NOMO-1 treated with dmso at 0.1 percent for 144 hours (cell line): ENCODE results near the gene INMT.

Experiments used
- DNase-seq: peaks from one replicate; lab custom pipeline; 2025; ENCODE audit not compliant: unreplicated experiment; lab: John Stamatoyannopoulos, UW

Gene INMT

DNA sequence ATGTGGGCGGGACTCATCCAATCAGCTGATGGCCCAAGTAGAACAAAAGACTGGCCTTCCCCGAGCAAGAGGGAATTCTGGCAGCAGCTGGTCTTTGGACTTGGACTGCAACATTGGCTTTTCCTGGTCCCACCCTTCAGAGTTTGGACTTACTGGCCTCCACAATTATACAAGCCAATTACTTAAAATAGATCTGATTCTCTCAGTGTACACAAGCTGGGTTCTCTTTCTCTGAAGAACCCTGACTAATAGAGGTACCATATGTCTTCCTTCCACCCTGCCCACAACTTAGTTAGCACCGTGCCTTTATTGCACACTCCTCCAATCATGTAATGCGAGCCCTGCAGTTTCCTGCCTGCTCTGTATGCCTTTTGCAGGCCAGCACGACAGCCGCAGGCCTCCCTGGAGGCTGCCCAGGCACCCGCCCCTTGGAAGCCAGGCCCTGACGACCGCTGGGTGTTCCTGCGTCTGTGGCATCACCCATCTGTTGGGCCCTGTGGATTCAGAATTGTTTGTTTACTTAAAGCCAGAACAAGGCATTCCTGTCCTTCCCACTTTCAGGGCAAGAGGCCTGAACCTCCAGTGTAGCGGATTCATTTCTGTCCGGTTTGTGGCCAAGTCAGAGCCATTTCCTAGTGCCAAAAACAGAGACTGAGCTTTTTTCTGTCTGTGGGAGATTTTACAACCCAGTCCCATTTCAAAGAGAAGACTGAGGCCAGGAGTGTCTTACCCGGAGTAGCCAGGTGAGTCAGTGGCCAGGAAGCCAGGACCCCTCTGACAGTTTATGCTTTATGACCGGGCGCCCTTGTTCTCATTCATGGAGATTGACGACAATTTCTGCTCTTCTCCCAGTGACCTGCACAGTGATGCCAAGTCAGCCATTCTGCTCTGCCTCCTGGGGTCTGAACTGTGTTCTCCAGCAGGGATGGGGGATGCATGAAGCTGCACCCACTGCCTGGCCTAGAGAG, 968 bp upstream of the INMT start:
- DNase-seq = no peak

DNA sequence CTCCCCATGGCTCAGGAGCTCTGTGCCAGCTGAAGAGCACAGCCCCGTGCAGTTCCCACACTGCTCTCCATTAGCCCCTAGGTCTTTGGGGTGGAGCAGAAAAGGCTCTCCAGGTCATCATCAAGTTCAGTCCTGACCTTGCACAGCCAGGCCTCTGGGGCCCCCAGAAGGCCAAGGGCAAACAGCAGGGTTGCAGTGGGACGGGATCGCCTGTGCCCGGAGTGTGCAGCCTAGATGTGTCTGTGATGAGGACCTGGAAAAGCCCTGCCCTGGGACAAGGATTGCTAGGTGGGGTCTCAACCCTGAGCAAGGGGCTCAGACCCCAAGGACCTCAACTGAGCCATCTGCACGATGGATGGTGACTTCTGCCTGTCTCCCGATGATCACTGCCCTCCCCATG, 549 bp downstream of the INMT start:
- no peak for DNase-seq

DNA sequence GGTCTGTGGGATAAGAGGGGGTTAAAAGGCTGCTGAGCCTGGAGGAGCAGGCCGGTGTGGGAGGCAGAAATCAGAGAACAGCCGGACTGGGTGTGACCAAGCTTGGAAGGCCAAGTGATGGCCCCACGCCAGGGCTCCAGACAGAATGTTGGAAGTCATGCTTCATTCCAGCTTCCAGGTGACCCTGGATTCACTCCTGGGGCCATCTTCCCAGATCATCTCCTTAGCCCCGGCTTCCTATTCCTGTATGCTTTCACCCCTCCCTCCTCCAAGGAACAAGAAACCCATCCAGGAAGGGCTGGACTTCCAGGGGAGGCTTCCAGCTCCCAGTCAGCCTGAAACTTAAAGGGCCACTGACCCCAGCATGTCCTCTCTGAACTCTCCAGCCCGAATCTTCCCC, 1.0 kb downstream of the INMT start:
- DNase-seq = no peak

DNA sequence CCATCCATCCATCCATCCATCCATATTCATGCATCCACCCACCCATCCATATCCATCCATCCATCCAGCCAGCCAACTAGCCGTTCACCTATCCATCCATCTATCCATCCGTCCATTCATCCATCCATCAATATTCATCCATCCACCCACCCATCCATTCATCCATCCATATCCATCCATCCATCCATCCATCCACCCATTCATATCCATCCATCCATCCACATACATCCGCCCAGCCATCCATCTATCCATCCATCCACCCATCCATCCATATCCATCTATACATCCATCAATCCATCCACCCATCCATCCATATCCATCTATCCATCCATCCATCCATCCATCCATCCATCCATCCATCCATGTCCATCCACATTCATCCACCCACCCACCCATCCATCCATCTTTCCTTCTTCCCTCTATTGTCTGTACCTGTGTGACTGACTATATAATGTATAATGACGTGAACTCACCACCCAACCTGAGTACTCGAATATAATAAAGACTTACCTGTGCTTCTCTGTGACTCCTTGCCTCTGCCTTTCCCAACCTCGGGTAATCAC, 2.5 kb downstream of the INMT start:
- DNase-seq = no peak

DNA sequence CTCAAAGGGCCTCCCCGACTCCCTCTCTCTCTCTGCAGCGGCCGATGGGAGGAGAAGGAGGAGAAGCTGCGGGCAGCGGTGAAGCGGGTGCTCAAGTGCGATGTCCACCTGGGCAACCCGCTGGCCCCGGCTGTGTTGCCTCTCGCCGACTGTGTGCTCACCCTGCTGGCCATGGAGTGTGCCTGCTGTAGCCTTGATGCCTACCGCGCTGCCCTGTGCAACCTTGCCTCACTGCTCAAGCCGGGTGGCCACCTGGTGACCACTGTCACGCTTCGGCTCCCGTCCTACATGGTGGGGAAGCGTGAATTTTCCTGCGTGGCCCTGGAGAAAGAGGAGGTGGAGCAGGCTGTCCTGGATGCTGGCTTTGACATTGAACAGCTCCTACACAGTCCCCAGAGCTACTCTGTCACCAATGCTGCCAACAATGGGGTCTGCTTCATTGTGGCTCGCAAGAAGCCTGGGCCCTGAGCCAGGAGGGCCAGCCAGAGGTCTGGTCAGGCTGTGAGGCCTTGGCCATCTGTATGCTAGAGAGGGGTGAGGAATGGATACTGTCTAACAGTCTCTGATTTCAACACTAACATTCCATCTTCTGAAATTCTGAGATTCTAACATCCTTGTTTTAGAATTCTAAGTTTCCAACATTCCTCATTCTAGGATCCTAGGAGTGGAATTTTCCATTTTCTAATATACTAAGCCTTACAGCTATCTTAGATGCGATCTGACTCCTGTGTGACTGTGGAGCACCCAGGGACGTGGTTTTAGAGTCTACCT, 3.6 kb downstream of the INMT start:
- no peak for DNase-seq

DNA sequence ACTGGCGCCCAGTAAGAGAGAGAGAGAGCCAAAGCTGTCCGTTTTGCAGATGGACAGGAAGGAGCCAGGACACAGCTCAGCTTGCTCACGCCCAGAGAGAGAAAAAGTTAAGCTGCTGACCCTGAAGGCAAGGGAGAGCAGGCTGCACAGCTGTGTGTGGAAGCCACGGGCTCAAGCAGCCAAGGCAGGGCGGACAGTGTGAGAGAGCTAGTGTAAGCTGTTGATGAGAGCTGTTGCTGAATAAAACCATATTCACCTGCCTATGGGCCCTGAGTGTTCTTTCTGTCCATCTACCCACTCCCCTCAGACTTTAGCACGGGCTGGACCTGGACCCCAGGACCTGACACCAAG, 5.4 kb downstream of the INMT start:
- DNase-seq = no peak

DNA sequence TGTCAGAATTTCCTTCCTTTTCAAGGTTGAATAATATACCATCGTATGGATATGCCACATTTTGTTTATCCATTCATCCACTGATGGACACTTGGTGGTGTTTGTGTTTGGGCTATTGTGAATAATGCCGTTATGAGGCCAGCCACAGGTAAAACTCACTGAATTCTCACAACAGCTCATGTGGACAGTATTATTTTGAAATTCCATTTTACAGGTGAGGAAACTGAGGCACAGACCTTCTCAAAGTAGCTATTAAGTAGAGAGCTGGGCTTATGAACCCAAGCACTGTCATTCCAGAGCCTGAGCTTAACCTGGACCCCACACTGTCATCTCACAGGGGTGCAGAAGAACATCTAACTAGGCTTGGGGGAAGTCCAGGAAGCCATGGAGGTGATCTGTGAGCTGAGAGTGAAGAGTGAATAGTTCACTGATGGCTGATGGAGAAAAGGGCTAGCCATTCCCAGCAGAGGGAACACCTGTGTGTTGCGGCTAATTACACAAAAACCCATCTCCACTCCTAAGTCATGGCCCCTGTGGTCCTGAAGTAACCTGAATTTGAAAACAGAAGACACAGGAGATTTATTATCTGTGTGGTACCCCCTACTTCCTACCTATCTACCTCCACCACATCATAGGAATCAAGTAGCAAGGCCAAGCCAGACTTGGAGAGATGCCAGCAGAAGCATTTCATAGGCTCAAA, 8.7 kb downstream of the INMT start:
- DNase-seq = no peak

DNA sequence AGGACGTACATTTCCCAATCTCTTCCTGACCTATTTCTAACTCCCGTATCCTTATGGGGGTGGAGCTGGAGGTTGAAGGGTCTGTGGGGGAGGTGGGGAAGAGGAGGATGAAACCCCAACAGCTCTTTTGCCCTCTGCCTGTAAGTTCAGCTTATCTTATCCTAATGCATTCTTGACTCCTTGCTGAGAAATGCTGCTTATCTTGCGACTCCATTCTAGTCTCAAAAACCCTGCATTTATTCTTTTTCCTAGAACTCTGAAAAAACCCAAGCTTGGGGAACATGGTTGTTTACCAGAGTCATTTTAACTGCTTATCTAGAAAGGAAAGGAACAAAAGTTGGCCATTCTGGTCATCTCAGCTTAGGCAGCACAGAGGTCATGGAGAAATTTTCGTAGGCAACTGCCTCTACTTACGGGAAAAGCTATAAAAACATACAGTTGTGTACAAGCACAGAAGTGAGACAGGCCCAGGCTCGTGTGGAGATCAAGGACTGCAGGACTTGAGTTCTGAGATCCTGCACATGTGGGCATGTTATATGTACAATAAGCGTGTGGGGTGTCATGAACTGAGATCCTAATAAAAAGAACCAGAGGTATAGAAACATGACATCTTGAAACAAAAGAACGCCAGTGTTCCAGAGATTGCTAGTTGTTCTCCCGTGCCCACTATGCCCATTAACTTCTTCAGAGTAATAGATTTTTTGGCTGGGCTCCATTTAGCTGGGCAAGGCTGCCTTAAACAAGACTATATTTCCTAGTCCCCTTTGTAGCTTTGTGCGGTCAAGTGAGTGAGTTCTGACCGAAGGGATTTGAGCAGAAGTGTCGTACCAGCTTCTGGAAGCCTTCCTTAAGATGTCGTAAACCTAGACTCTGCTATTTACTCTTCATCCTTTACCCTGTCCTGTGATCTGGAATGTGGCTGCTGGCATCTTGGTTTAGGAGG, 9.6 kb downstream of the INMT start:
- DNase-seq = no peak

DNA sequence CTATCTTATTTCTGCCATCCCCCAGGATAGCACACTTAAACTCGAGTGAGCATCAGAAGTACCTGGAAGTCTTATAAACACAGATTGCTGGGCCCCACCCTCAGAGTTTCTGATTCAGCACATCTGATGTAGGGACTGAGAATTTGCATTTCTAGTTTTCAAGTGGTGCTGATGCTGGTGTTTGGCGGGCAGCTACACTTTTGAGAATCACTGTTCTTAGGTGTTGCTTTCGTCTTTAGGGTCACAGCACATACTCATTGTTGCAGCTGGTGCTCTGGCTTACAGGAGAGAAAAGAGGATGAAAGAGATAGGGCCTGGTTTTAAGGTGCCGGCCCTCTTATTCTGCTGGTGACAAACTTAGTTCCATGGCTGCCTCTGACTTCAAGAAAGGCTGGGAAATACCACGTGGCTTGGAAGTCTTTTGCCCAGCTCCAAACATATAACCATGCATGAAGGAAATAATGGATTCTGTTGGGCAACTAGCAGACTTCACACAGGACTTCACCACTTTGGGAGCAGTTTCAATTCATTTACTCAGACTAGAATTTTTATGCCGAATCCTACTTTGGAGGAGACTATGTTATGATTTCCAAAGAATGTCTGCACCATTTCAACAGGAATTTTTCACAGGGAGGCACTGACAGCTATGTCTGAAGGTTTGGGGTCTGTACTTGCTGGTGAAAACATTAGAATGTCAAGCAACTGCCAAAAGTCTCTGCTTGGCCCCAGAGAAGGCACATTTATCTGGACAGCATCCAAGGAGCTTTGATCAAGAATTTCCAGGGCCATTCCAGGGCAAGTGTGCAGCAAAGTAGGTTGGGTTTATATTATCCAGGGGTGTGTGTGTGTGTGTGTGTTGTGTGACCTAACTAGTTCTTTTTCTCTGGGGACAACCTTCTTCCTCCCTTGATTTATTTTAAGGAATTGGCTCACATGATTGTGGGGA, 12.4 kb downstream of the INMT start:
- no peak for DNase-seq

DNA sequence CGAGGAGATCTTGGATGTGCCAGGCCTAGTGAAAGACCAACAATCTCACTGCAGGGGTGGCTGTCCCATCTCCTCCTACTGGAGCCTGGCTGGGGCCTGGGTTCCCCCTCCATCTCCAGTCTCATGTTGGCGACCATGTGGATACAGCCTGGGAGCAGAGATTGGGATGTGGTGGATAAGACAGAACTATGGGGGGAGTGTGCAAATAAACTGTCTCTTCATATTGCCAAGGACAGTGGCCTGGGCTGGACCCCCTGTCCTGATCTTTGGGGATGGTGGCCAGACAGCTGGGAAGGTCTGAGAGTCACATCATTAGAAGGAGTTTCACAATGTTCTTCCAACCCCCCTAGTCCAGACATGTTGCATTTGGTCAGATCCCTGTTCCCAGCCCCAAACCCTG, 13.5 kb downstream of the INMT start:
- DNase-seq = no peak

DNA sequence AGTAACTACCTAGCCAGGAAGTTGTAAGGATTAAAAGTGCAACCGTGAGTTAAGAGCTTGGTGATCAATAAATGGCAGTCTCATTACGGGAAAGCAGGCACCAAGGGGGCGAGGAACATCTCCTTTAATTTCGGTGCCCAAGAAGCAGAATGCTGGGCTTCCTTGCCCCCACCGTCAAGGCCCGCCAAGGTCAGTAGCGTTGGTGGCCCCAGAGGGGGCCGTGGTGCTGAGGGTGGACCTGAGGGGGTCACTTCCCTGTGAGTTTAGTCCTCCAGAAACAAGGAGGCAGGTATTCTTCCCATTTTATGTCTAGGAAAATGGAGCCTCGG, 18.9 kb downstream of the INMT start:
- no peak for DNase-seq

DNA sequence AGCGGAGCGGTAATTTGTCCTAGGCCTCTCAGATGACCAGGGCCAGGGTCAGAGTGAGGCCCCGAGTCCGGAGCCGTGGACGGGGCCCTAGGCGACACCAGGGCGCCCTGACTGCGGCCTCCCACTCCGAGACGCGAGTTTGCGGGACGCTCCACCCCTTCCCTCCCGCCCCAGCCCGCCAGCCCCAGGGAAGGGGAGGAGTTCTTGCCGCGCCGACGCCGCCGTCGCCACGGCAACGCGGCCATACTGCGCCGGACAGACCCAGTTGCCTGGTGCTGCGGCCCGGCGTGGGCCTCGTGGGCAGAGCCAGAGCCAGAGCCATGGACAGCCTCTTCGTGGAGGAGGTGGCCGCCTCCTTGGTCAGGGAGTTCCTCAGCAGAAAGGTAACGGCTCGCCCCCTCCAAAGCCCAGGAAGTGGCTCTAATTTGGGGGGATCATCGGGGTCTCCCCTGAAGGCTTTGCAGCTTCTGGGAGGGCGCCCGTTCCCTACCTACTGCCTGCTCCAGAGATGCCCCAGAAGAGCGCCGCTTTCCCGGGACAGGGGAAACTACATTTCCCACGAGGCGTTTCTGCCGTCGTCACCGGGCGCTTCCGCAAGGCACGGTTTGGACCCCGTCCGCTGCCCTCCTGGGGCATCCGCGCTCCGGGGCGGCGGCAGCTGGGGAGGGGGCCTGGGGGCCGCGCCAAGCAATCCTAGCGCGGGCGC, 19.4 kb downstream of the INMT start, which contains the start of gene MINDY4:
Gene MINDY4 (plus strand): TSS at position 244 of the 706 bp plus-strand sequence. CDS start 77 bp downstream, at position 321.
- DNase-seq = peak; percentile 77

DNA sequence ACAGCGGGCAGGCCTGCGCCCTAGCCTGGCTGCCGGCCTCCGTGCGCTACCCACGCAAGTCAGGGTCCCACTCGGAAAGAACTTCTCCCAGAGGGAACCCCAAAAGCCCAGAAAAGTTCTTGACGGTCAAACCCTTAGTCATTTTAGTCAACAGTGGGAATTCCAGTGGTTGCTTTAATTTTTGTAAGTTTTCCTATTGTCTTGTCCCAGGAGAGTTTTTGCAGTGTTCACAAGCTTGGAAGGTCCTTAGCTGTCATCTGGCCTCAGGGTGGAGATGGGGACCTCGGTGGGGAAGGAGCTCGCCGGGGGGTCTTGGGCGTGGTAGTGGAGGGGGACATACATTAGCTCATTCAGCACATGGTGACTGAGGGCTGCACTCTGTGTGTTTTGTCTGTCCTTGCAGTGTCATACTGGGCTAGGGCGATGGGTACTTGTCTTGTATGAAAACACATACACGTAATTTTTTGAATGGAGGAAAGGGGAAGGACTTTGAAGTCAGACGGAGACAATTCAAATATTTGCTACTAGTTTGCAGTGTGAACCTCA, 20.0 kb downstream of the INMT start:
- DNase-seq = no peak

DNA sequence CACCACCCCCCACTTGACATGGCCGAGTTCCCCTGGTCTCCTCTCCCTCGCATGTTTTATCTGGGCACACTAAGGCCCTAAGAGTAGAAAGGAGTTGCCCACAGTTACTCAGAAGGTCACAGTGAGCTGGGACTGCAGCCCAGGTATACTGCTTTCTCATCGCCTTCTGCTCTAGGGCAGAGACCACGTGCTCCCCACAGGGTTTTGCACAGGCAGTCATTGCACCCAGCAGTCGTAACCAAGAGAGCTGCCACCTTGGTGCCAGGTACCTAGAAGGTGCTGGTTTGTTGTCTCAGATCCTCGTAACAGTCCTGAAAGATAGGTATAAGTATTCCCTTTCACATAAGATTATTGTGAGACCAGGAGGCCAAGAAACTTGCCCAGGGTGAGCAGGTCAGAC, 21.0 kb downstream of the INMT start:
- DNase-seq = no peak

DNA sequence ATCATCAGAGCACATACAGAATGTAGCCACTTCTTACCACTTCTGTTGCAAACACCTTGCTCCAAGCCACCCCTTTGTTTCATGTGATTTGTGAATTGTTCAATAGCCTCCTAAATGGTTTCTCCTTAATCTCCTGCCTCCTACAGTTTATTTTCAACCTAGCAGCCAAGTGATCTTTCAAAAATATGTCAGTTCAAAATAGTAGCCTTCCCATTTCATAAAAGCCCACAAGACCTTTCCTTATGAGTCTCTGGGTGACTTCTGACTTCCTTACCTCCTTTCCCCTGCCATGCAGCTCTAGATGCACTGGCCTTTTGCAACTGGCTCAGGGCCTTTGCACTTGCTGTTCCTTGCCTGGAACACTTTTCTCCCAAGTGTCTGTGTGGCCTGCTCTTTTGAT, 24.1 kb downstream of the INMT start:
- DNase-seq = no peak

DNA sequence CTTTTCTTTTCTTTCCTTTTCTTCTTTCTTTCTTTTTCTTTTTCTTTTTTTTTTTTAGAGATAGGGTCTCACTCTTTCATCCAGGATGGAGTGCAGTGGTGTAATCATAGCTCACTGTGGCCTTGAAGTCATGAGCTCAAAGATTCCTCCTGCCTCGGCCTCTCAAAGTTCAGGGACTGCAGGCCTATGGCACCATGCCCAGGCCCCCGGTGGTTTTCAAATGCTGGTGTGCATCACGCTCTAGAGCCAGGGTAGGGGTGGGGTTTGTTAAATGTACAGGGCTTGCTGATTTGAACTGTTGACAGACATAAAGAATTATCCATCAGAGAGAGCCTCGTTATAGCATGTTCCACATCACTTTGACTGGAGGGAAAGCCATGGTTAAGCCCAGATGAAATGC, 25.0 kb downstream of the INMT start:
- DNase-seq = no peak

DNA sequence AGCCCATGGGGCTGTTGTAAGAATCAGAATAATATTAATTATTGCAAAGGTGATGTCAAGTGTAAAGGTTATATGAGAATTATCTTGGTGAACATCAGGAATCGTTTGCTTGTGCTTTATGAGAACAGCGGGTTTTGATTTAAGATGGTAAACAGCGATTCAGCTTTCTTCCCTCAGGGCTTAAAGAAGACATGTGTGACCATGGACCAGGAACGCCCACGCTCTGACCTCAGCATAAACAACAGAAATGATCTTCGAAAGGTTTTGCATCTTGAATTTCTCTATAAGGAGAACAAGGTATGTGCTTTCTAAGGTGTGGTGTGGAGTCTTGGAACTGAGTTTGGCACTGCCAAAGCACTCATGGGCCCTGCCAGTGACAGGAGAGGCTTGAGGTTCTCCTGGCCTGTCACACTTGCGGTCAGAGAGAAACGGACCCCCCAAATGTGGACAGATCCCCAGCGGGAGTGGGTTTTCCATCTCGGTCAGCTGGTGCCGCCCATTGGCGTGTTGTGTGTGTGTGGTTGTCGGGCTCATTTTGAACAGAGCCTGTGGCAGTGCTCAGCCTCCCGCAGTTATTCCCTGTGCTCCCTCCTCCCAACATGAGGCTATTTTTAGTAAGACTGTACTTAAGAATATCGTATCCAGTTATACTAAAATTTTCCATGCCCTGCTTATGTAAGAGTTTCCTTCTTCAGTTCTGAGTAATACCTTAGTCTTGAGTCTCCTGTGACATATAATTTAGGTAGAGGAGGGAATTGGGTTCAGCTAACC, 26.5 kb downstream of the INMT start:
- no peak for DNase-seq

DNA sequence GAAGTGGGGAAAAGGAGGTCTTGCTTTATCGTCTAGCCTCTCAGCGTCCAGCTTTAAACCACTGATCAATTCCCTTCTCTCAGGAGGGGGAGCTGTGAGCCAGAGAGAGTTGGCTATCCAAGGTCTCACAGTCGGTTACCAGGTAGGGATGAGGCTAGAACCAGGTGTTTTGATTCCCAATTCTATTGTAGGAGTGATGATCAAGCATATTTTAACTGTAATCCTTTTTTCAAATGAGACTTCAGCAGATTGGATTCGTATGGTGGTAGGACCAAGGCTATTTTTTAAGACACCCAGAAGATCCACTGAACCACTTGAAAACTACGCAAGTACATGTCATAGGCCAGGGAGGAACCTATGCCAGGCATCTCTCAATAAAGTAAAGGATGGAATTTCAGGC, 27.6 kb downstream of the INMT start:
- DNase-seq = no peak
